GM23248 (cell line): Measurements from ENCODE around the gene ARHGEF7.

ENCODE experiments used
- EZH2 ChIP-seq: fragments of 200-600 bp; sonication (generic); IDR thresholded peaks from 2 replicates; pipeline ENCODE4 v1.6.1; 2018; ENCODE audit warnings: antibody characterized with exemption, mild to moderate bottlenecking; ENCODE audit not compliant: insufficient read depth, poor library complexity, severe bottlenecking
- EZH2phosphoT487 ChIP-seq: fragments of 200-600 bp; sonication (generic); IDR thresholded peaks from 2 replicates; pipeline ENCODE4 v1.6.1; 2018; ENCODE audit warnings: antibody characterized with exemption, moderate library complexity, mild to moderate bottlenecking, low read depth; ENCODE audit not compliant: insufficient read depth

DNA sequence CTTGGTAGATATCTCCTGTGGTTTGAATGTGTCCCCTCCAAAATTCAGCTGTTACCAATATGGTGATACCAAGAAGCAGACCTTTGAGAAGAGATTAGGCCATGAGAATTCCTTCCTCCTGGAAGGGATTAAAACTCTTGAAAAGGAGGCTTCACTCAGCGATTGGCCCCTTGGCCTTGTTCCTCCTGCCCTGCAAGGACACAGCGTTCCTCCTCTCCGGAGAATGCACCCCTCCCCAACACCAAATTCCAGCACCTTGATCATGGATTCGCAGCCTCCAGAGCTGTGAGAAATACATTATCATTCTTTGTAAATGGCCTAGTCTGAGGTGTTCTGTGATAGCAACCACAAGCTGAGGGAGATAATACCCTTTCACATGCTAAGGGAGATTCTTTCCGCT lies 34.5 kb upstream of the ARHGEF7 start:
- TF ChIP-seq EZH2phosphoT487 (no peak), EZH2 (no peak)
